Astrocyte (in vitro differentiated cells and primary cell): ENCODE results near the gene LRPAP1. TPM values are rescaled to one million over a fixed set of nuclear protein-coding genes. Genes with fewer than 3 reads are reported as not detected.
"Not testable (repeated sequence)": the region's sequence is repeated elsewhere in the genome, so short reads cannot be mapped to it uniquely, and the experiment has no call there.

Experiments
- DNase-seq: peaks from one replicate; pipeline ENCODE4 v3.0.0-alpha.2; 2010; ENCODE audit warnings: low read depth
- FAIRE-seq: peaks from 2 replicates; lab custom pipeline; 2011; peaks lifted over from hg19 to GRCh38; lab: Jason Lieb, UNC
- H2AFZ ChIP-seq: 2 replicates; pipeline ENCODE4 v1.6.0; 2012; ENCODE audit warnings: low read depth, low read length, inconsistent platforms
- H3K27ac ChIP-seq: 2 replicates; pipeline ENCODE4 v1.5.1; 2011; ENCODE audit warnings: low read depth, low read length, inconsistent platforms
- H3K27me3 ChIP-seq: 2 replicates; pipeline ENCODE4 v1.6.0; 2011; ENCODE audit warnings: low read length, inconsistent platforms; ENCODE audit not compliant: insufficient read depth
- H3K36me3 ChIP-seq: 2 replicates; pipeline ENCODE4 v1.5.1; 2011; ENCODE audit warnings: low read length, inconsistent platforms; ENCODE audit not compliant: insufficient read depth
- H3K4me1 ChIP-seq: 2 replicates; pipeline ENCODE4 v1.5.1; 2011; ENCODE audit warnings: low read length, inconsistent platforms; ENCODE audit not compliant: insufficient read depth
- H3K4me2 ChIP-seq: 2 replicates; pipeline ENCODE4 v1.6.0; 2012; ENCODE audit warnings: low read length, inconsistent platforms
- H3K4me3 ChIP-seq: 2 replicates; pipeline ENCODE4 v1.5.1; 2011; ENCODE audit warnings: low read depth, mild to moderate bottlenecking, low read length, inconsistent platforms; ENCODE audit not compliant: insufficient read depth
- H3K79me2 ChIP-seq: 2 replicates; pipeline ENCODE4 v1.6.0; 2012; ENCODE audit warnings: mild to moderate bottlenecking, low read length, inconsistent platforms; ENCODE audit not compliant: insufficient read depth
- H3K9ac ChIP-seq: 2 replicates; pipeline ENCODE4 v1.6.0; 2012; ENCODE audit warnings: mild to moderate bottlenecking, low read length, inconsistent platforms
- H3K9me3 ChIP-seq: 2 replicates; pipeline ENCODE4 v1.5.1; 2012; ENCODE audit warnings: low read depth, mild to moderate bottlenecking, low read length, inconsistent platforms; ENCODE audit not compliant: insufficient read depth
- H4K20me1 ChIP-seq: 2 replicates; pipeline ENCODE4 v1.6.0; 2012; ENCODE audit warnings: low read length, inconsistent platforms; ENCODE audit not compliant: insufficient read depth
- H3K27ac Mint-ChIP-seq: one replicate; pipeline ENCODE4 v1.8.0; 2021; ENCODE audit warnings: mild to moderate bottlenecking, mixed read lengths; ENCODE audit not compliant: unreplicated experiment
- H3K27me3 Mint-ChIP-seq: one replicate; pipeline ENCODE4 v1.8.0; 2021; ENCODE audit warnings: low read depth, mixed read lengths; ENCODE audit not compliant: unreplicated experiment
- H3K36me3 Mint-ChIP-seq: one replicate; pipeline ENCODE4 v1.8.0; 2021; ENCODE audit warnings: low read depth, mixed read lengths; ENCODE audit not compliant: unreplicated experiment
- H3K4me1 Mint-ChIP-seq: one replicate; pipeline ENCODE4 v1.8.0; 2021; ENCODE audit warnings: low read depth, mixed read lengths; ENCODE audit not compliant: unreplicated experiment
- H3K4me3 Mint-ChIP-seq: one replicate; pipeline ENCODE4 v1.8.0; 2021; ENCODE audit warnings: mild to moderate bottlenecking, moderate library complexity, mixed read lengths; ENCODE audit not compliant: unreplicated experiment
- H3K9me3 Mint-ChIP-seq: one replicate; pipeline ENCODE4 v1.8.0; 2021; ENCODE audit warnings: mild to moderate bottlenecking, mixed read lengths; ENCODE audit not compliant: unreplicated experiment
- total RNA-seq: library from RNA; stranded (reverse); gene quantifications from 2 replicates; pipeline ENCODE4 v1.2.1, GENCODE V29; 2021

Gene LRPAP1
- total RNA-seq, 1 donor from 2014 or later = 191 TPM

- not testable (repeated sequence) for H3K27ac ChIP-seq, H4K20me1 ChIP-seq, H3K36me3 ChIP-seq, H3K36me3 Mint-ChIP-seq, FAIRE-seq, H3K4me3 Mint-ChIP-seq, H2AFZ ChIP-seq, H3K9me3 Mint-ChIP-seq, H3K27me3 ChIP-seq, H3K4me3 ChIP-seq, H3K9me3 ChIP-seq, H3K4me2 ChIP-seq, H3K4me1 ChIP-seq, H3K79me2 ChIP-seq, DNase-seq, H3K4me1 Mint-ChIP-seq, H3K9ac ChIP-seq, H3K27ac Mint-ChIP-seq
- H3K27me3 Mint-ChIP-seq = peaks cover 46% of the 10 kb centered on the region
Measured at GRCh38 chr4:3578052-3578451, 45.8 kb upstream of the LRPAP1 start.

GRCh38 chr4:3577208-3577892, 45.1 kb upstream of the LRPAP1 start:
- not testable (repeated sequence) for H3K27ac ChIP-seq

GRCh38 chr4:3576533-3577207, 44.4 kb upstream of the LRPAP1 start:
- H4K20me1 ChIP-seq, H3K4me2 ChIP-seq, H3K4me3 Mint-ChIP-seq, H3K9ac ChIP-seq, H3K27ac ChIP-seq, H3K79me2 ChIP-seq, H3K4me1 ChIP-seq, H3K27ac Mint-ChIP-seq, H3K36me3 ChIP-seq, H2AFZ ChIP-seq, H3K9me3 Mint-ChIP-seq, DNase-seq, H3K27me3 ChIP-seq, H3K9me3 ChIP-seq, FAIRE-seq, H3K4me3 ChIP-seq, H3K36me3 Mint-ChIP-seq, H3K4me1 Mint-ChIP-seq: not testable (repeated sequence)
- peaks cover 50% of the 10 kb centered on the region for H3K27me3 Mint-ChIP-seq

More at GRCh38 chr4:3577208-3577892, 45.1 kb upstream of the LRPAP1 start:
- not testable (repeated sequence) for H3K4me1 Mint-ChIP-seq, H3K4me3 Mint-ChIP-seq, H3K4me1 ChIP-seq, H3K36me3 Mint-ChIP-seq, H4K20me1 ChIP-seq, FAIRE-seq, H3K9ac ChIP-seq, H3K9me3 ChIP-seq, H3K36me3 ChIP-seq, H3K27me3 ChIP-seq, H3K4me2 ChIP-seq, H2AFZ ChIP-seq, H3K9me3 Mint-ChIP-seq, H3K4me3 ChIP-seq, H3K27ac Mint-ChIP-seq, H3K79me2 ChIP-seq, DNase-seq
- H3K27me3 Mint-ChIP-seq = peaks cover 48% of the 10 kb centered on the region

- H3K79me2 ChIP-seq, H3K36me3 ChIP-seq, H3K27me3 ChIP-seq, FAIRE-seq, H3K27ac ChIP-seq, H3K4me3 Mint-ChIP-seq, H3K9me3 ChIP-seq, H3K36me3 Mint-ChIP-seq, H4K20me1 ChIP-seq, H3K4me1 ChIP-seq, H2AFZ ChIP-seq, H3K27ac Mint-ChIP-seq, H3K4me1 Mint-ChIP-seq, H3K4me3 ChIP-seq, H3K9me3 Mint-ChIP-seq, H3K9ac ChIP-seq, DNase-seq, H3K4me2 ChIP-seq: not testable (repeated sequence)
- peaks cover 59% of the 10 kb centered on the region for H3K27me3 Mint-ChIP-seq
Measured at GRCh38 chr4:3575426-3576369, 43.5 kb upstream of the LRPAP1 start.

DNA sequence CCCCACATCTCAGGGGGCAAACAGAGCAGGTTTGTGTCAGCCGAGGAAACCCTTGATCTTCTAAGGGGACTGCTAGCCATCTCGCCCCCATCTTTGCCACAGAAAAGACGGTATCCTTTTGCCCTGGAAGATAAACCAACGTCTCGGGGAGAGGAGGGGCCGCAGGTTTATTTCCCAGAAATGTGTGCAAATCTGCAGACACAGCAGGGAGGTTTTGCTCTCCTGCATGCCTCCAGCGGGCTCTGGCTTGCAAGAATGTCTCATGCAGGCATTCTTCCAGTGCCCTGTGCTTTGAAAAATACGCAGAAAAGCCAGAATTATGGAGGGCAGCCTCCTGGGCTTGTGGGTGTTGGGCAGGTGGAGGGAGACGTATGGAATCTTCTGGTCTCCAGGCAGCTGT, 42.6 kb upstream of the LRPAP1 start:
- peaks cover 57% of the 10 kb centered on the region for H3K27me3 Mint-ChIP-seq
- not testable (repeated sequence) for H2AFZ ChIP-seq, H4K20me1 ChIP-seq, H3K4me1 ChIP-seq, H3K4me1 Mint-ChIP-seq, H3K79me2 ChIP-seq, H3K27me3 ChIP-seq, H3K27ac Mint-ChIP-seq, H3K9ac ChIP-seq, H3K27ac ChIP-seq, H3K36me3 Mint-ChIP-seq, H3K4me3 ChIP-seq, H3K4me2 ChIP-seq, H3K36me3 ChIP-seq, H3K9me3 Mint-ChIP-seq, FAIRE-seq, DNase-seq, H3K4me3 Mint-ChIP-seq, H3K9me3 ChIP-seq
